Transverse colon (tissue), 3 donors: Measurements from ENCODE around the gene MAPK14.

Experiments
- POLR2A ChIP-seq: fragments of 450-650 bp; IDR thresholded peaks from one replicate; pipeline ENCODE4 v1.6.1; 2016; ENCODE audit warnings: antibody characterized with exemption, mild to moderate bottlenecking, moderate library complexity
- TF ChIP-seq, protein P1 (sequence below), 5 experiments: fragments of 200-600 bp in 3 of 5; fragments of 450-650 bp in 2 of 5; sonication (generic) in 3 of 5; IDR thresholded peaks; 1 replicate in 2 of 5; 2 replicates in 3 of 5; pipeline ENCODE4 v1.5.1; 2016 to 2017; ENCODE audit warnings: antibody characterized with exemption in 5 of 5, inconsistent platforms in 3 of 5, mild to moderate bottlenecking in 2 of 5, moderate library complexity in 1 of 5

DNA sequence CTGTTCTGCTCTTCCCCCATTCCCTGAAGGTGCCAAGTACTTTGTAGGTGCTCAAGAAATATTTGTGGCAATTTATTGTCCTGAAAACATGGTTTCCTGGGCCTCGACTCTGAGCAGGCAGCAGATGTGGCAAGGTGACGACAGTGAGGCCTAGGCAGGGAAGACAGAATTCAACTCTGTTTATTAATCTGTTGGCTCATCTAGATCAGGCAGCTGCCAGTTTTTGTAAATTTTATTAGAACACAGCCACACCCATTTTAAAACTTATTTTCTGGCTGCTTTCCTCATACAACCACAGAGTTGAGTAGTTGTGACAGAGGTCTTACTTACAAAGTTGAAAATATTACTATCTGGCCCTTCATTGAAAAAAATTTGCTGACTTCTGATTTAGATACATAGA, 24.5 kb downstream of the MAPK14 start:
- TF ChIP-seq, protein P1, sequence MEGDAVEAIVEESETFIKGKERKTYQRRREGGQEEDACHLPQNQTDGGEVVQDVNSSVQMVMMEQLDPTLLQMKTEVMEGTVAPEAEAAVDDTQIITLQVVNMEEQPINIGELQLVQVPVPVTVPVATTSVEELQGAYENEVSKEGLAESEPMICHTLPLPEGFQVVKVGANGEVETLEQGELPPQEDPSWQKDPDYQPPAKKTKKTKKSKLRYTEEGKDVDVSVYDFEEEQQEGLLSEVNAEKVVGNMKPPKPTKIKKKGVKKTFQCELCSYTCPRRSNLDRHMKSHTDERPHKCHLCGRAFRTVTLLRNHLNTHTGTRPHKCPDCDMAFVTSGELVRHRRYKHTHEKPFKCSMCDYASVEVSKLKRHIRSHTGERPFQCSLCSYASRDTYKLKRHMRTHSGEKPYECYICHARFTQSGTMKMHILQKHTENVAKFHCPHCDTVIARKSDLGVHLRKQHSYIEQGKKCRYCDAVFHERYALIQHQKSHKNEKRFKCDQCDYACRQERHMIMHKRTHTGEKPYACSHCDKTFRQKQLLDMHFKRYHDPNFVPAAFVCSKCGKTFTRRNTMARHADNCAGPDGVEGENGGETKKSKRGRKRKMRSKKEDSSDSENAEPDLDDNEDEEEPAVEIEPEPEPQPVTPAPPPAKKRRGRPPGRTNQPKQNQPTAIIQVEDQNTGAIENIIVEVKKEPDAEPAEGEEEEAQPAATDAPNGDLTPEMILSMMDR (IDR thresholded peaks at IDR 0.05) = no peak
- no peak for TF ChIP-seq POLR2A
